Measurements from ENCODE around the gene GPR35. TPM values are rescaled to one million over a fixed set of nuclear protein-coding genes. Genes with fewer than 3 reads are reported as not detected.
"Not testable (repeated sequence)": the region's sequence is repeated elsewhere in the genome, so short reads cannot be mapped to it uniquely, and the experiment has no call there.

Gene GPR35
- polyA plus RNA-seq, 1 experiment = 0.06 TPM

- CTCF ChIA-PET; H3K9me3 ChIP-seq (ENCODE audit: control insufficient read depth, insufficient read depth, low read length); H3K27ac ChIP-seq (ENCODE audit: low read depth, low read length); DNase-seq (ENCODE audit: low read depth, low spot score); H3K27me3 ChIP-seq (ENCODE audit: control insufficient read depth, insufficient read depth, low read length); H3K4me3 ChIP-seq (ENCODE audit: low read depth, low read length); POLR2A ChIA-PET: not testable (repeated sequence)
Measured at GRCh38 chr2:240680185-240680584, 54.9 kb downstream of the GPR35 start.

Small RNA genes lying within 50 kb of the gene (small RNA-seq; reads per million reads assigned to genes)
- not detected for gene AC011298.3 (ENCODE audit: insufficient read length, low read depth)

Other genes starting within 250 kb of the GPR35 start
- gene GPC1, start 189.8 kb upstream of the GPR35 start, polyA plus RNA-seq (2011; rRNA removed) = 46.8 and 72.0 TPM in 2 replicates
- gene ANKMY1, start 67.5 kb upstream of the GPR35 start, polyA plus RNA-seq (2011; rRNA removed) = 2.9 and 3.1 TPM in 2 replicates
- gene DUSP28, start 65.1 kb upstream of the GPR35 start, polyA plus RNA-seq (2011; rRNA removed) = 4.4 and 6.1 TPM in 2 replicates
- gene RNPEPL1, start 57.0 kb upstream of the GPR35 start, polyA plus RNA-seq (2011; rRNA removed) = 7.2 and 15.0 TPM in 2 replicates
- gene CAPN10, start 38.7 kb upstream of the GPR35 start, polyA plus RNA-seq (2011; rRNA removed) = 5.6 and 7.5 TPM in 2 replicates
- gene AQP12B, start 57.4 kb downstream of the GPR35 start, polyA plus RNA-seq (2011; rRNA removed) = not detected in 2 replicates
- gene AQP12A, start 66.4 kb downstream of the GPR35 start, polyA plus RNA-seq (2011; rRNA removed) = not detected in 2 replicates
- gene KIF1A, start 194.7 kb downstream of the GPR35 start, polyA plus RNA-seq (2011; rRNA removed) = not detected in 2 replicates
- gene AGXT, start 243.3 kb downstream of the GPR35 start, polyA plus RNA-seq (2011; rRNA removed) = not detected in 2 replicates

All from AG04450 (cell line).